GM21515 (cell line): ENCODE measurements around the gene GRPEL2.

Source experiments
- ATAC-seq: cut with Tn5 transposase; IDR thresholded peaks from one replicate; pipeline ENCODE4 v1.9.1; 2021; ENCODE audit not compliant: unreplicated experiment

Gene GRPEL2

DNA sequence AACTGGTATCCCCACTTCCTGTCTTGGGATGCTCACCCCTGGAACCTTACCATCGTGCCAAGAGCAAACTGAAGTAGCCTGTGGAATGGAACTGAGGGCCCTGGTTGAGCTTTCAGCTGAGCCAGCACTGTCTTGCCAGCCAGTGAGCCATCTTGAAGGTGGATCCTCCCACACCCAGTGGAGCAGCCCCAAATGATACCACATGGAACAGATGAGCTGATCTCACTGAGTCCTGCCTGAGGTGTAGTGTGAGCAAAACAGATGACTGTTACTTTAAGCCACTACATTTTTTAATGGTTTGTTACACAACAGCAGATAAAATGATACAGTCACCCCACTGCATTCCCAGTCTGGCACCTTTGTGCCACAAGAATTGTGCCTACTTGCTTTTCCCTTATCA, 10.4 kb downstream of the GRPEL2 start:
- ATAC-seq: no peak

DNA sequence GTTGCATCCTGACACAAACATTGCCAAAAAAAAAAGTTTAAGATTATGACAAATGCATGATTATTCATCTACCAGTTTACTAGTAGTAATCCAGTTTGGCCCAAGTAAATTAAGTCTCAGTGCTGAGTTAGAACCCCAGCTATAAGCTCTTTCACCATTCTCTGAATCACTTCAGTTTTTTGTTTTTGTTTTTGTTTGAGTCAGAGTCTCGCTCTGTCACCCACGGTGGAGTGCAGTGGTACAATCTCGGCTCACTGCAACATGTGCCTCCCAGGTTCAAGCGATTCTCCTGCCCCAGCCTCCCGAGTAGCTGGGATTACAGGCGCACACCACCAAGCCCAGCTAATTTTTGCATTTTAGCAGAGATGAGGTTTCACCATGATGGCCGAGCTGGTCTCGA, 11.1 kb downstream of the GRPEL2 start:
- ATAC-seq: no peak

DNA sequence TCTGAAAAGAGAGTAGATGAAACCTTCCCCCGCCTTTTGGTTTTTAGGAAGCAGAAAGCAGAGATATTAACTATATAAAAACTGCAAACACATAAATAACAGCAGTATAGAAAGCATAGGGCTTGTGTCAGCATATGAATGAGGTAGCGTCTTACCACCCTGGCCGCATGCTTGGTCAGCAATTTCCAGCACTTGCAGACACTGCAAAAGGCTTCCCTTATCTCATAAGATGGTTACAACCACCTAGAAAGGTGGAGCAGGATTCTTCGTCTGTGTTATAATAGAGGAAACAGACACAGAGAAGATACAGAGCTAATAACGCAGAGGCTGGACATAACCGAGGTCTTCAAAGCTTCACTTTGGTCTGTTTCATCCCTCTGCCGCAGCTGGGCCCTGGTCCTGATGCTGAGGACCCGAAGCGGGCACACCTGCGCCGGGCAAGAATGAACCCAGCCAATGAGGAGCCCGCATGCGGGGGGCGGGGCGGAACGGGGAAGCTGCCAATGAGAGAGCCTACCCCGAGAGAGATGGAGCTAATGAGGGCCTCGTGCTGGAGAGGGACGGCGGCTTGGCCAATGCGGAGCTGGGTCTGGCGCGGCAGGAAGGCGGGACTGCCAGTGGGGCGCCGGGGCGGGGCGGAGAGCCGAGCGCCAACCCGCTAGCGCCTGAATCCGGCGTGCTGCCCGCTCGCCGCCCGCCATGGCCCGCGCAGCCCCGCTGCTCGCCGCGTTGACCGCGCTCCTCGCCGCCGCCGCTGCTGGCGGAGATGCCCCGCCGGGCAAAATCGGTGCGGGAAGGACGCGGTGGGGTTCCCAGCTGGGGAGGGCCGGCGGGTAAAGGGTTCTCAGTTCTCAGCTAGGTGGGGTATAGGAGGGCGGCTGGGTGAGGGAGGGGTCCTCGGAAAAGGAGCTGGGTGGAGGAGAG, 12.3 kb downstream of the GRPEL2 start, which contains the start of gene PCYOX1L:
PCYOX1L (plus strand) TSS at position 677 of the 924 bp plus-strand sequence; CDS start at position 700, 23 bp downstream.
- ATAC-seq: peak; percentile 100

GRCh38 chr5:149358294-149358651, 13.0 kb downstream of the GRPEL2 start:
- ATAC-seq: peak; percentile 6

GRCh38 chr5:149358868-149359495, 13.7 kb downstream of the GRPEL2 start:
- ATAC-seq: no peak

DNA sequence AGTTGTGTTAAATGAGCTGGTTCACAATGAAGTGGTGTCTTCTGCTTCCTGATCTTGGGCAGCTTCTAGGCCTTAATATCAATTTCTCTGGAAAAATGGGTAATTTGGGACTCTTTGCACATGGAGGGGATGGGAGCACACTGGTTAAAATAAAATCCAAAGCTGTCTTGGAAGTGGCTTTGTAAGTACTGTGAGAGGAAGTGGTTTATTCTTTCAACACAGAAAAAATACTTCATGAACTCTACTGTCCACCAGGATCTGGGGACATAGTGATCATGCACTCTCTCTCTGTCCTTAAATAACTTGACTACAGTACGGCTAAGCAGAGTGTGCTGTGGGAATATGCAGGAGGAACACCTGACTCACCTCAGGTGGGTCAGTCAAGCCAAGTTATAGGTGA, 15.0 kb downstream of the GRPEL2 start:
- no peak for ATAC-seq

GRCh38 chr5:149362541-149362940, 17.2 kb downstream of the GRPEL2 start:
- no peak for ATAC-seq

GRCh38 chr5:149363358-149363757, 18.1 kb downstream of the GRPEL2 start:
- ATAC-seq: no peak

DNA sequence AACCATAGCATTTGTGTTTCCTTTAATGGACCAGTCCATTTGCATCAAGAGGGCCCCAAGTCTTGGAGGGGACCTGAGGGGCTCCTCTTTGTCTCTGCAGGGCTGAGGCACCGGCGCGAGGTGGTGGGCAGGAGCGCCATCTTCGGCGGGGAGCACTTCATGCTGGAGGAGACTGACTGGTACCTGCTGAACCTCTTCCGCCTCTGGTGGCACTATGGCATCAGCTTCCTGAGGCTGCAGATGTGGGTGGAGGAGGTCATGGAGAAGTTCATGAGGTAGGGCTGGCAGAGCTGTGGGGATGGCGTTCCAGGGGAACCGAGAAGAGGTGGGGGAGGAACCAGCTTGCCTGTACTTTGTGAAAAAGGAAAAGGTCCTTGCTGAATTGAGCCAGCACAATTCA, 18.6 kb downstream of the GRPEL2 start:
- no peak for ATAC-seq

DNA sequence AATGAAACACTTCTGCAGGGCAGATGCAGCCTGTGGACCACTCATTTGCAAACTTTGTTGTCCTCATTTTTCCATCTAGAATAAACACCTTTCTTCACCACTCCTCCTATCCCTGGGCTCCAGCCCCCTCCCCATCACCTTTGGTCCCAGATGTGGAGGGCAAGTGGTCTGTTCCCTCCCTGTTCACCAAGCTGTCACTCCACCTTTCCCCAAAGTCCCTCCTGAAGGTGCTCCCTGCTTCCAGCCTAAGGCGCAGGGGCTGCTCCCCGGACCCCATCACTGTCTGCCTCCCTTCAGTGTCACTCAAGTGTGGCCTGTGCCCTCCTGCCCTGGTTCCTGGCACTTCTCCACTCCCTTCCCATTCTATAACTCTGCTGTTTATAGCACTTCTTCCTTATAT, 19.4 kb downstream of the GRPEL2 start:
- no peak for ATAC-seq

DNA sequence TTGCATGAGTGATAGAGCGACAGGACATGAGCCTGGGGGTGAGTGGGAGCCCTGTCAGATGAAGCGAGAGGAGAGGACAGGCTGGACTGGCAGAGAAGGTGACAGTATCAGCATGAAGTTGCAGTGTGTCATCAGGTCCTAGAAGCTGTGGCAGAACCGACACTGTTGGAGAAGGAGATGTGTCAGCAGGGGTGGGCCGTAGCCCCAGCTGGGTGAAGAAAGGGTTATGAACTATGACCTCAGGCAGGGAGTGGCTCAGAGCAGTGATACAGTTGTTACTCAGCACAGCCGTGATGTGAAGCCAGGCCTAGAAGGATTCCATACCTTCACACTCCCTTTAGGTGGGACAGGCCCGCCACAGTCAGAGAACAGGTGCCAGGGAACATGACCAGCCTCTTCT, 20.1 kb downstream of the GRPEL2 start:
- ATAC-seq: no peak

DNA sequence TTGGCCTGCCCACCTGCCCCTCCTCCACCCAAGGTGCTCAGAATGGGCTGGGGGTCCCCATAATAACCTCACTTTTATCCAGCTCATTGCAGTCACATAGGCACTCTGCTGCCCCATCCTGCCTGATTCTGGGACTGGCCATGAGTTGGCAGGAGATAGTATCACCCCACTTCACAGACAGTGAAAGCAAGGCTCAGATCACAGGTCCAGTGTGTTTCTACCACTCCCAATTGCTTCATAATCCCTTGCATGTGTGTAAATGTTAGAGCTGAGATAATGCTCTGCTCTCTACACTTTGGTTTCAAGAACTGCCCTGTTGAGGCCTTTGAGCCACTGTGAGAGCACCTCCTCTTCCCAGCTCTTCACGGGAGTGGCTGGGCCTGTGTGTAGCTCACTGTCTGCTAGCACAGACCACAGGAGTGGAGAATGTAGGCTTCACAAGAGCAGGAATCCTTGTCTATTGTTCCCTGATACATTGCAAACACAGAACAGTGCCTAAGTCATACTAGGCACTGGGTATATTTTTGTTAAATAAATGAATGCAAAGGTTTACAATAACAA, 20.9 kb downstream of the GRPEL2 start:
- ATAC-seq: no peak

DNA sequence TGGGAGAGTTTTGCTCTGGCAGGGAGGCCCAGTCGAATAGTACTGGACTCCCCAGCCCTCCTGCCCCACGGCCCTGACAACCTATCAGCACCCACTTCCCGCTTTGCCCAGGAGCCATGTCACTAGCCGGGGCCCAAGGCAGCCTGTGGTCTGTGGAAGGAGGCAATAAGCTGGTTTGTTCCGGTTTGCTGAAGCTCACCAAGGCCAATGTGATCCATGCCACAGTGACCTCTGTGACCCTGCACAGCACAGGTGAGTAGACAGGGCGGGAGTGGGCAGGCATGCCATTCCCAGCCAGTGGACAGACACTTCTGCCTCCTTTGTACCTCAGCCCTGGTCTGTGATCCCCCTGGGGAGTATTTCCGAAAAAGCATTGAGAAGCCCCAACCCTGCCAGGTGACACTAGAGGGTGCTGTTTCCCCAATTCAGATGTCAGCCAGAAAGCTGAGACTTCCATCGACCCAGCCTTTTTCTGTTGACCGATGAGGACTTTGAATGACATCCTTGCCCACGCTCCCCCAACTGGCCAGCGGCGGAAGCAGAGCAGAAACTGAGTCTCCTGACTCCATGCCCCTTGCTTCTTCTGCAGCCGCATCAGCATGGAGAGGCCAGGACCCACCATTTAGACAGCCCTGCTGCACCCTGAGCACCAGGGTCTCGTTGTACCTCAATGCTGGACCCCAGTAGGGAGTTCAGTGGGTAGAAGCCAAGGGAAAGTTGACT, 22.1 kb downstream of the GRPEL2 start:
- no peak for ATAC-seq

- no peak for ATAC-seq
These were observed 22.8 kb downstream of the GRPEL2 start for GRCh38 chr5:149367972-149368645.

GRCh38 chr5:149370878-149371277, 25.6 kb downstream of the GRPEL2 start:
- ATAC-seq: no peak

GRCh38 chr5:149371296-149371962, 26.1 kb downstream of the GRPEL2 start:
- peak; percentile 86 for ATAC-seq

- no peak for ATAC-seq
These were observed 26.9 kb downstream of the GRPEL2 start for GRCh38 chr5:149372076-149372795.

DNA sequence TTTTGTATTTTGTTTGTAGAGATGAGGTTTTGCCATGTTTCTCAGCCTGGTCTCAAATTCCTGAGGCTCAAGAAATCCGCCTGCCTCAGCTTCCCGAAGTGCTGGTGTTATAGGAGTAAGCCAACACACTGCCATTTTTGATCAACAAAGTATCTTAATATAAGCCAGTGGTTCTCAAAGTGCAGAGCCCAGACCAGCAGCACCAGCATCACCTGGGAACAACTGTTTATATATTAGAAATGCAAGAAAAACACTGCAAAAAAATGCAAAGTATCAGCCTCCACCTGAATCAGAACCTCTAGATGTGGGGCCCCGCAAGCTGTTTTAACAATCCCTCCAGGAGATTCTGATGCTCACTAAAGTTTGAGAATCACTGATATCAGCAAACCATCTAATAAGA, 27.6 kb downstream of the GRPEL2 start:
- ATAC-seq: no peak

- ATAC-seq: no peak
These were observed 29.0 kb downstream of the GRPEL2 start for GRCh38 chr5:149374303-149374702.

- no peak for ATAC-seq
These were observed 29.5 kb downstream of the GRPEL2 start for GRCh38 chr5:149374801-149375200.
